ENCODE results near the gene RHBDF1. TPM values are rescaled to one million over a fixed set of nuclear protein-coding genes. Genes with fewer than 3 reads are reported as not detected.
"Not testable (repeated sequence)": the region's sequence is repeated elsewhere in the genome, so short reads cannot be mapped to it uniquely, and the experiment has no call there.

RHBDF1 gene
- total and polyA plus RNA-seq, 2 experiments from 2014 or later, result 41.5 to 73.6 TPM

DNA sequence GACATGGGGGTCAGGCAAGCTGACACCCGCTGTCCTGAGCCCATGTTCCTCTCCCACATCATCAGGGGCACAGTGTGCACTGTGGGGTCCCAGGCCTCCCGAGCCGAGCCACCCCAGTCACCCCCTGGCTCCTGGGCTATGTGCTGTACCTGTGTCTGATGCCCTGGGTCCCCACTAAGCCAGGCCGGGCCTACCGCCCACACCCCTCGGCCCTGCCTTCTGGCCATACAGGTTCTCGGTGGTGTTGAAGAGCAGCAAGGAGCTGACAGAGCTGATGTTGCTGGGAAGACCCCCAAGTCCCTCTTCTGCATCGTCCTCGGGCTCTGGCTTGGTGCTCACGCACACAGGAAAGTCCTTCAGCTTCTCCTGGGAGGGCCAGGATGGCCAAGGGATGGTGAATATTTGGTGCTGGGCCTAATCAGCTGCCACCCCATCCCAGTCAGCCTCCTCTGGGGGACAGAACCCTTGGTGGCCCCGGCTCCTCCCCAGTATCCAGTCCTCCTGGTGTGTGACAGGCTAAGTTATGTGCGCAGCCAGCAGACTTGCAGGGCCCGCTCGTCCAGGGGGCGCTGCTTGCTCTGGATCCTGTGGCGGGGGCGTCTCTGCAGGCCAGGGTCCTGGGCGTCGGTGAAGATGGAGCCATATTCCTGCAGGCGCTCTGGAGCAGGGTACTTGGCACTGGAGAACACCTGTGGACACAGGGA lies 55.2 kb downstream of the RHBDF1 start:
- not testable (repeated sequence) for H3K79me2 ChIP-seq; H3K9me2 ChIP-seq (replicated peaks; ENCODE audit: insufficient read depth); H3K27ac ChIP-seq; H3K4me3 ChIP-seq; H3K4me2 ChIP-seq; H3K9me3 ChIP-seq (ENCODE audit: low read depth); H3K36me3 ChIP-seq (replicated peaks; ENCODE audit: insufficient read depth, low read depth); H2AFZ ChIP-seq; H4K20me1 ChIP-seq (ENCODE audit: insufficient read depth, poor library complexity, severe bottlenecking); H3K4me1 ChIP-seq (ENCODE audit: insufficient read depth); DNase-seq (ENCODE audit: low spot score); H3K27me3 ChIP-seq
- 96% methylated on average over 2 of the region's 20 CpGs for WGBS (ENCODE audit: low lambda C conversion rate, missing lambda C conversion rate)

- H3K79me2 ChIP-seq; H3K9me3 ChIP-seq (ENCODE audit: low read depth); H3K4me2 ChIP-seq; H2AFZ ChIP-seq; H3K27me3 ChIP-seq; DNase-seq (ENCODE audit: low spot score); H3K27ac ChIP-seq; H3K36me3 ChIP-seq (replicated peaks; ENCODE audit: insufficient read depth, low read depth); H3K4me3 ChIP-seq; H4K20me1 ChIP-seq (ENCODE audit: insufficient read depth, poor library complexity, severe bottlenecking); H3K4me1 ChIP-seq (ENCODE audit: insufficient read depth); H3K9me2 ChIP-seq (replicated peaks; ENCODE audit: insufficient read depth): not testable (repeated sequence)
- WGBS (ENCODE audit: low lambda C conversion rate, missing lambda C conversion rate), result 21% methylated on average over 7 of the region's 27 CpGs
- peak; percentile 35 for TF ChIP-seq CTCF (IDR thresholded peaks at IDR 0.05; ENCODE audit: poor library complexity)
Observed at GRCh38 chr16:10772-11171, 61.7 kb downstream of the RHBDF1 start.

GRCh38 chr16:9903-10665 lies 62.3 kb downstream of the RHBDF1 start:
- H3K4me2 ChIP-seq, result no peak overlapping the region
- TF ChIP-seq CTCF (IDR thresholded peaks at IDR 0.05; ENCODE audit: poor library complexity), result no peak
- TF ChIP-seq EZH2 (IDR thresholded peaks at IDR 0.05; ENCODE audit: borderline replicate concordance), result no peak
- TF ChIP-seq EZH2phosphoT487 (IDR thresholded peaks at IDR 0.05; ENCODE audit: low read depth, severe bottlenecking, unreplicated experiment), result no peak

More at GRCh38 chr16:9903-10665, 62.3 kb downstream of the RHBDF1 start:
- H3K36me3 ChIP-seq (replicated peaks; ENCODE audit: insufficient read depth, low read depth), result no peaks in the 10 kb centered on the region
- no peak for DNase-seq (ENCODE audit: low spot score)
- no peaks in the 10 kb centered on the region for H4K20me1 ChIP-seq (ENCODE audit: insufficient read depth, poor library complexity, severe bottlenecking)
- no peak overlapping the region for H2AFZ ChIP-seq
- no peaks in the 10 kb centered on the region for H3K9me2 ChIP-seq (replicated peaks; ENCODE audit: insufficient read depth)
- no peaks in the 10 kb centered on the region for H3K9me3 ChIP-seq (ENCODE audit: low read depth)
- no peaks in the 10 kb centered on the region for H3K4me1 ChIP-seq (ENCODE audit: insufficient read depth)
- H3K27ac ChIP-seq, result no peak overlapping the region
- no peaks in the 10 kb centered on the region for H3K79me2 ChIP-seq
- 54% methylated on average over 4 of the region's 48 CpGs for WGBS (ENCODE audit: low lambda C conversion rate, missing lambda C conversion rate)
- H3K27me3 ChIP-seq, result no peaks in the 10 kb centered on the region
- no peak overlapping the region for H3K4me3 ChIP-seq

Small RNA genes lying within 50 kb of the gene (microRNA-seq; reads per million reads assigned to microRNA genes)
- not detected for gene MIR6859-4

Small RNA genes lying within 50 kb of the gene (small RNA-seq; reads per million reads assigned to genes)
- gene MIR6859-4 (not detected), gene Z69720.2 (not detected)

Other genes with a start within 250 kb of the RHBDF1 start
- gene POLR3K, start 19.0 kb downstream of the RHBDF1 start, total RNA-seq, result 2.7 and 2.8 TPM in 2 replicates
- gene POLR3K, start 19.0 kb downstream of the RHBDF1 start, polyA plus RNA-seq, result 12.1 and 12.5 TPM in 2 replicates
- gene SNRNP25, start 18.8 kb downstream of the RHBDF1 start, total RNA-seq, result 18.2 and 18.3 TPM in 2 replicates
- 35.3 and 43.1 TPM in 2 replicates for gene SNRNP25, start 18.8 kb downstream of the RHBDF1 start, polyA plus RNA-seq
- gene MPG, start 5.6 kb upstream of the RHBDF1 start, total RNA-seq, result 67.4 and 85.7 TPM in 2 replicates
- gene MPG, start 5.6 kb upstream of the RHBDF1 start, polyA plus RNA-seq, result 83.9 and 121 TPM in 2 replicates
- gene NPRL3, start 66.0 kb upstream of the RHBDF1 start, total RNA-seq, result 5.5 and 10.2 TPM in 2 replicates
- 28.8 and 31.2 TPM in 2 replicates for gene NPRL3, start 66.0 kb upstream of the RHBDF1 start, polyA plus RNA-seq
- gene HBZ, start 80.0 kb upstream of the RHBDF1 start, total RNA-seq, result not detected in 2 replicates
- gene HBZ, start 80.0 kb upstream of the RHBDF1 start, polyA plus RNA-seq, result 0.28 TPM in 1 of 2 replicates, not detected in the other
- gene HBM, start 93.3 kb upstream of the RHBDF1 start, total RNA-seq, result not detected in 2 replicates
- gene HBM, start 93.3 kb upstream of the RHBDF1 start, polyA plus RNA-seq, result not detected in 2 replicates
- gene HBA2, start 100.2 kb upstream of the RHBDF1 start, total RNA-seq, result not detected in 2 replicates
- not detected in 2 replicates for gene HBA2, start 100.2 kb upstream of the RHBDF1 start, polyA plus RNA-seq
- not detected in 2 replicates for gene HBA1, start 104.0 kb upstream of the RHBDF1 start, total RNA-seq
- gene HBA1, start 104.0 kb upstream of the RHBDF1 start, polyA plus RNA-seq, result 1.9 TPM in 1 of 2 replicates, not detected in the other
- not detected in 2 replicates for gene HBQ1, start 107.8 kb upstream of the RHBDF1 start, total RNA-seq
- gene HBQ1, start 107.8 kb upstream of the RHBDF1 start, polyA plus RNA-seq, result 0.30 TPM in 1 of 2 replicates, not detected in the other
- 74.1 and 75.4 TPM in 2 replicates for gene LUC7L, start 156.8 kb upstream of the RHBDF1 start, total RNA-seq
- gene LUC7L, start 156.8 kb upstream of the RHBDF1 start, polyA plus RNA-seq, result 75.2 and 88.1 TPM in 2 replicates
- 37.6 and 84.1 TPM in 2 replicates for gene FAM234A, start 162.2 kb upstream of the RHBDF1 start, total RNA-seq
- 96.5 and 106 TPM in 2 replicates for gene FAM234A, start 162.2 kb upstream of the RHBDF1 start, polyA plus RNA-seq
- gene RGS11, start 203.3 kb upstream of the RHBDF1 start, total RNA-seq, result 0.04 and 0.57 TPM in 2 replicates
- gene RGS11, start 203.3 kb upstream of the RHBDF1 start, polyA plus RNA-seq, result 0.93 and 3.4 TPM in 2 replicates
- 0.48 TPM in 1 of 2 replicates, not detected in the other for gene ARHGDIG, start 208.0 kb upstream of the RHBDF1 start, total RNA-seq
- gene ARHGDIG, start 208.0 kb upstream of the RHBDF1 start, polyA plus RNA-seq, result 1.0 and 1.1 TPM in 2 replicates
- gene PDIA2, start 210.5 kb upstream of the RHBDF1 start, total RNA-seq, result 0.08 TPM in 1 of 2 replicates, not detected in the other
- gene PDIA2, start 210.5 kb upstream of the RHBDF1 start, polyA plus RNA-seq, result 0.47 and 1.0 TPM in 2 replicates

Measured in hepatocyte (in vitro differentiated cells).